ENCODE measurements around the gene RSPRY1. TPM values are rescaled to one million over a fixed set of nuclear protein-coding genes. Genes with fewer than 3 reads are reported as not detected.
"Not testable (repeated sequence)": the region's sequence is repeated elsewhere in the genome, so short reads cannot be mapped to it uniquely, and the experiment has no call there.

RSPRY1 gene
- total RNA-seq, 2 donors from 2014 or later: 49.1 to 53.0 TPM

DNA sequence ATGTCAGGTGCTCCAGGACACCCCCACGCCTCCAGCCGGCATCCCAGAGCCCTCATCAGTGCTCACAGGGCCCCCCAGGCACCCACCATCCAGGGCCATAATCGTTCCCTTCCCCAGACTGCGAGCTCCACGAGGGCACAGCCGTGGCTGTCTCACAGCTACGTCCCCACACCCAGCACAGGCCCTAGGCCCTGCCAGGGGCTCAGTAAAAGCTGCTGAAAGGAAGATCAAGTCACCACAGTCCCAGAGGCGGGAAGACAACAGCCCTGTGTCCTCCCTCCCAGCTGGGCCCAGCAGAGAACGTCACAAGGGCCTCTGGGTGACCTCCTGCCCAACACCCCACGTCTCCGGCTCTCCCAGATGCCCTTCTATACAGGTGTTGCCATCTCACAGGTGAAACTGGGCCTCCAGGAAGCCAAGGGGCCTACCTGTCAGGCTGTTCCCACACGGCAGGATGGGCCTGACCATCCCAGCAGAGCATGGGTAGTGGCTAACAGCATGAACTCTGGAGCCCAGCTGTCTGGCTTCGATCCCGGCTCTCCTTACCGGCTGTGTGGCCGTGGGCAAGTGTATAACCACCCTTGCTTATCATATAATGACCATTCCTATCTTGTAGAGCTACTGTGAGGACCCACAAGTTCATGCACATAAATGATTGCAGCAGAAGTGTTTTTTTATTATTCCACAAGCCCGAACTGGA is 76.9 kb downstream of the RSPRY1 start:
- ATAC-seq (no peak), DNase-seq (no peak)
- intact Hi-C loops (cut with DNase I, micrococcal nuclease): no loop called here

DNA sequence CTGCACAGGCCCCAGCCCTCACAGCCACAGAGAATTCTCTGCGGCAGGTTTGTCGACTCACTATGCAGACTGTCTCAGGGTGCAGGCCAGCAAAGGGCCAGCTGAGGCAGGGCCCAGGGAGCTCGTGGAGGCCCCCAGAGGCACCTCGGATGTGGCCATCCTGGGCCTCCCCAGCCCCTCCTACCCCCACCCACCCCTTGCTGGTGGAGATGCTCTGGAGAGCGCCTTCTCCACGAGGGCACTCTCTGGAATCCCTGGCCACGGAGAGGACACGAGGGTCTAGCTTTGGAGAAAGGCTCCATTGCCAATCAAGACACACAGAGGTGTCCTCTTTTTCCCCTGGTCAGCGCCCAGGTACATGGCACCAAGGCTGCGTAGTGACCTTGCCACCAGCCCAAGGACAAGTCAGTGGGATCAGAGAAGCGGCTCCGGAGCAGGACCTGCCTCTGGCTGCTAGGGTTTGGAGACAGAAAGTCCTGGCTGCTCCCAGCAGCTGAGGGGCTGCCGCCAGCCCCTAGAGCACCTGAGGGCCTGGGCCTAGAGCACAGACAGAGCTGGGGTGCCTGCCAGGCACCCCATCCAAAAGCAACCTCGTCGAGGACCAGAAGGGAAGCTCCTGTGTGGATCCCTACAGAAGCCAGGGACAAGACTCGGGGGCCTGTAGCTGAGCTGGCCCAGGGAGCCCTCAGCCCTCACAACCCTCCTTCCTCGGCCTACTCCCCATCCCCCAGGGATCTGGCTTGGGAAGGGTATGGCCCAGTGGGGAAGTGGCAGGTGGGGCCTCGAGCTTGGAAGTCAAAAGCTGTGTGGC is 77.6 kb downstream of the RSPRY1 start:
- DNase-seq: no peak
- intact Hi-C loops (cut with DNase I, micrococcal nuclease): no loop called here

DNA sequence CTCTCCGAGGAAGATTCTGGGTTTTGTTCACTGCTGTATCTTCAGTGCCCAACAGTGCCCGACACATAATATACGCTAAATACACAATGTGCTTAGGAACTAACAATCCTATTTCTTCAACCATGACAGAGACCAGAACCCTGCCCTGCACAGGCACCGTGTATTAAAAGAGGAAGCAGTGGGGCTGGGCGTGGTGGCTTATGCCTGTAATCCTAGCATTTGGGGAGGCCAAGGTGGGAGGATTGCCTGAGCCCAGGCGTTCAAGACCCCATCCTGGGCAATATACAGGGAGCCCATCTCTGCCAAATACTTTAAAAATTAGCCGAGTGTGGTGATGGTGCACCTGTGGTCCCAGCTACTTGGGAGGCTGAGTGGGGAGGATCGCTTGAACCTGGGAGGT is 78.3 kb downstream of the RSPRY1 start:
- intact Hi-C loops (cut with DNase I, micrococcal nuclease): no loop called here
- no peak for ATAC-seq
- DNase-seq: no peak

More for the DNA sequence above, 77.6 kb downstream of the RSPRY1 start:
- ATAC-seq: no peak

DNA sequence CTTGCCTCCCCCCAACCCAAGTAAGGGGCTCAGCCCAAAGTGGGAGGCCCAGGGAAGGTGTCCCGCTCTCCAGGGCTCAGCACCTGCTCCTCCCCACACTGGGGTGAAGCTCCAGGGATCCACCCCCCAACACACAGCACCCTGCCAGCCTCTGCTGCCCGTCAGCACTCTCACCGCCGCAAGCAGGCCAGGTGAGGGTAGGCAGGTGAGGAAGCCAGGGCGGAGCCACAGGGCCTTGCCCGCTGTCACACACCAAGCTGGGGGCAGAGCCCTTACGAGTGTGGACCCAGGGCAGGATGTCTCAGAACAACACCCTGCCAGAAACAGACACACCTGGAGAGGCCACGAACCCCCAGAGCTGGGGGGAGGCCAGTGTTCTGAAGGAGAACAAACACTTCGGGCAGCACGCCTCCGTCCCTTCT is 78.8 kb downstream of the RSPRY1 start:
- intact Hi-C loops (cut with DNase I, micrococcal nuclease): no loop called here
- ATAC-seq (peak; percentile 68), DNase-seq (peak; percentile 72 to 89)

DNA sequence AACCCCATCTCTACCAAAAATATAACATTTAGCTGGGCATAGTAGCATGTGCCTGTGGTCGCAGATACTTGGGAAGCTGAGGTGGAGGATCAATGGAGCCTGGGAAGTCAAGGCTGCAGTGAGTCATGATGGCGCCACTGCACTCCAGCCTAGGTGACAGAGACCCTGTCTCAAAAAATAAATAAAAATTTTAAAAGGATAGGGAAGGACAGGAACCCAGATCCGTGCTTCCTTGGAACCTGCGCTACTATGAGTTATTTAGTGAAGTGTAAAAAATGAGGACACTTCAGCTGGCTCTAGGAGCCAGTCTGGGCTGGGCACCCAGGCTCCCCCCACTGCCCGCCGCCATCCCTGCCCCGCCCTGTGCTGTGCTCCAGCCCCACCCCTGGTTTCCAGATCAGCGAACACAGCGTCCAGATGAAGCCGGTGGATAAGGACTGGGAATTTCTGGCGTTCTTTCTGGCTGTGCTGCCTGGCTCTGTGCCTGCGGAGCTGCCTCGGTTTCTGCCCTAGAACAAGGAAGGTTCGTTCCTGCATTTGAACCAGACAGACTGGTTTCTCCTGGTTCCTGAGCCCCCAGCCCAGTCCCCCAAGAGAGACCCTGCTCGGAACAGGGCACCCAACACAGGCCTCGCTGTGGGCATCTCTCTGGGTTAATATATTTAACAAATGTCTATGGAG is 79.9 kb downstream of the RSPRY1 start:
- ATAC-seq (peak; percentile 76), DNase-seq (peak; percentile 80 to 89)
- intact Hi-C loops (cut with DNase I, micrococcal nuclease): no loop called here

DNA sequence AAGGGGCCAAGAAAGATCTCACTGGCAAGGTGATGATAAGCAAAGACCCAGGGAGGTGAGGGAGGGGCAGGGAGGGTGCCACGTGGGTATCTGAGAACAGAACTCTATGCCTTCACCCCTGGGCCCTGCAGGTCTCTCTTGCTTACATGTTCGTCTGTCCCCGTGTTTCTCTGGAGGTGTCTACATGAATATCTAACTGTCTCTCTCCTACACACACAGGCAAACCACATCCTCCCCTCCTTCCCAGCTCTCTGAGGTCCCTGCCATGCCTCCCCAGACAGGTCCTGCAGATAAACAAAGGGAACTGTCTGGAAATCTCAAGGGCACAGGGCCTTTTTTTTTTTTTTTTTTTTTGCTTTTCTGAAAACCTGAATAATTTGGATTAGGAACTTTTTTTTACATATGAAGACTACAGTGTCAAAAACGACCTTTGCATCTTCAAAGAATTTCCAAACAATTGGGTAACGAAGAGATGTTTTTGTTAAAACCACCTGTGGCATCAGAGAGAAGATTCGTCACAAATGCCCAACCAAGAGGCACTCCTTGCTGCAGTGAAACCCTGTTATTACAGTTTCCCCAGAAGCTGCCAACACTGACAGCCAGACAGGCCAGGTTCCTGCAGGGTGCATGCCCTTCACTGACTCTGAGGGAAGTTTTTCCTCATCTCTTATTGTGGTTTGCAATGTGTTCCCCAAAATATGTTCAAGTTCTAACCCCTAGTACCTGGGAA is 80.6 kb downstream of the RSPRY1 start:
- no peak for DNase-seq
- no peak for ATAC-seq
- intact Hi-C loops (cut with DNase I, micrococcal nuclease): no loop called here

DNA sequence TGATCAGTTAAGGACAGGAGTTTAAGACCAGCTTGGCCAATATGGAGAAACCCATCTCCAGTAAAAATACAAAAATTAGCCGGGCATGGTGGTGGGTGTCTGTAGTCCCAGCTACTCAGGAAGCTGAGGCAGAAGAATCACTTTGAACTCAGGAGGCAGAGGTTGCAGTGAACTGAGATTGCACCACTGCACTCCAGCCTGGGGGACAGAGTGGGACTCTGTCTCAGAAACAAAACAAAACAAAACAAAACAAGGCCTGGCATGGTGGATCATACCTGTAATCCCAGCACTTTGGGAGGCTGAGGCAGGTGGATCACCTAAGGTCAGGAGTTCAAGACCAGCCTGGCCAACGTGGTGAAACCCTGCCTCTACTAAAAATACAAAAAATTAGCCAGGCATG is 81.2 kb downstream of the RSPRY1 start:
- DNase-seq; ATAC-seq; intact Hi-C loops (cut with DNase I, micrococcal nuclease): not testable (repeated sequence)

DNA sequence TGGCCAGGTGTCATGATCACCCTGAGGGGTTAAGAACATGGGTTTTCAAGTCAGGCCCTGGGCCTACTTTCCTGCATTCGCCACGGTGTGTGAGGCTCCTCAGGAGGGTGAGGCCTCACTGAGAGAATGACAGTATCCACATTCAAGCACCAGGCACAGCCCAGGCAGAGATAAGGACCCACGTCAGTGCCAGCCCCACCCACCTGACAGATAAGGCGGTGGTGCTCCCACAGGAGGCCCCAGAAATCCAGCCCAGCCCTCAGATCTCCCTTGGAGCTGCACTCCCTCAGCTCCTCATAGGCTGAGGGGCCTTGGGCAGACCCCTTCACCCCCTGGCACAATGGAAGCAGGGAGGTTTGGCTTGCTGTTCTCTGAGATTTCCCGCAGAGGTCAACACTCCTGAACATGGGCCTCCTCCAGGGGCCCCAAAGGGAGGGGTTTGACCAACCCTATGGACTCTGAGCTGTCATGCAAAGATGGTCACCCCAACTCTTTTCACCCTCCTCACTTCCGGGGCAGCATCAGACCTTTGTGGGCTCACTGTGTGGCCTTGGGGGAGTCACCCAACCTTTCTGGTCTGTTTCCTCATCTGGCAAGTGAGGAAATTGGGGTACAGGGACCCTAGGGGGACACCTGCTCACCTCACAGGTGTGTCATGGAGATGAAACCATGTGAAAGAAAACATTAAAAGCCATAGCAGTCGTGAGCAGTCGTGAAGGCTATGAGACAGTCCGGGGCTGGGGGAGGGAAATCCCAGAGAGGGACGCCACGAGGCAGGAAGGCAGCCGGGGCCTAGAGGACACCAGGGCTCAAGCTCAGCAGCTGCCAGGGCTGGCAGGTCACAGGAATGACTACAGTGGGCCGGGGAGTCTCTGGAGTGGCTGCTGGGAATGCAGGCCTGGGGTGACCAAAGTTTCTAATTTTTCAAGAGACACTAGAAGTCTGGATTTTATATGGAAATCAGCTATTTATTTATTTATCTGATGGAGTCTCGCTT is 83.0 kb downstream of the RSPRY1 start:
- DNase-seq: peak; percentile 88 to 89
- peak; percentile 79 for ATAC-seq
- intact Hi-C loops (cut with DNase I, micrococcal nuclease): no loop called here

DNA sequence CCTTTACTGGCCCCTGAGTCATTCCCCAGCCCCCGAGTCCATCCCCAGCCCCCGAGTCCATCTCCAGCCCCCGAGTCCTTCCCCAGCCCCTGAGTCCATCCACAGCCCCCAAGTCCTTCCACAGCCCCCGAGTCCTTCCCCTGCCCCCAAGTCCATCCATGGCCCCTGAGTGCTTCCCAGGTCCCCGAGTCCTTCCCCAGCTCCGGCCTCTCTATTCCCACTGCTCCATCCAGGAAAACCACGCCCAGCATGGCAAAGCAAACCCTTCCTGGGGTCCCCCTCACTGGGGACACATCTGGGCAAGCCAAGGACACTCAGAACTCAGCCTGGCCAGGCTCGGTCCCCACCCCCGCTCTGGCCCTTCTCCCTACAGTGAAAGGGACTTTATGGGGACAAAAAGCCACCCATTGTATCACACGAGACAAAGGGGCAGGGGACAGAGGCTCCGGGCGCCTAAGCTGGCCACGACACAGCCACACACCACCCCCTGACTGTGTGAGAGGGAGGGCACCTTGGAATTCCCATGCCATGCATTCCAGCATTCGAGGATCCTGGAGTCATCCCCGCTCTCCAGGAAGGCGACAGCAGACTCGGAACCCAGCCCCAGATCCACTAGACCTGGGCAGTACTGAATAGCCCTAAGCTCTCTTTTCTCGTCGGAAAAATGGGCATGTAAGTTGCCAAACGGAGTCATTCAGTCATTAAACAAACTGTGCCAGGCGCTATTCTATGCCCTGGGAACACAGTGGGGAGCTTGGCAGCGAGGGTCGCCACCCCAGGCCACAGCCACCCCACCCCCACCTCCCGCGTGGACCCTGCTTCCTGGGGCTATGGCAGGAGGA is 84.3 kb downstream of the RSPRY1 start:
- DNase-seq (no peak), ATAC-seq (no peak)
- intact Hi-C loops (cut with DNase I, micrococcal nuclease): no loop called here

DNA sequence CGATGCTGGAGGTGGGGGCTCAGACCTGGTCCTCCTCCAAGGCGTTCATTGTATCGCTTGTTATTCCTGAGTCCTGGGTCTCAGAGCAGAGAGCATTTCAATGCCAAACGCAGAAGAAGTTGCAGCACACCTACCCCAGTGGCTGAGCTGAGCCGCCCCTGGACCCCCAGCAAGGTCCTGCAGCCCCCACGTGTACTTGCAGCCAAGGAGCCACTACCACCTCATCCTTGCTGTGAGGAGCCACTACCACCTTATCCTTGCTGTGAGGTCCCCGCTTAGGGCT is 84.9 kb downstream of the RSPRY1 start:
- DNase-seq: no peak
- ATAC-seq: no peak
- intact Hi-C loops (cut with DNase I, micrococcal nuclease): no loop called here

DNA sequence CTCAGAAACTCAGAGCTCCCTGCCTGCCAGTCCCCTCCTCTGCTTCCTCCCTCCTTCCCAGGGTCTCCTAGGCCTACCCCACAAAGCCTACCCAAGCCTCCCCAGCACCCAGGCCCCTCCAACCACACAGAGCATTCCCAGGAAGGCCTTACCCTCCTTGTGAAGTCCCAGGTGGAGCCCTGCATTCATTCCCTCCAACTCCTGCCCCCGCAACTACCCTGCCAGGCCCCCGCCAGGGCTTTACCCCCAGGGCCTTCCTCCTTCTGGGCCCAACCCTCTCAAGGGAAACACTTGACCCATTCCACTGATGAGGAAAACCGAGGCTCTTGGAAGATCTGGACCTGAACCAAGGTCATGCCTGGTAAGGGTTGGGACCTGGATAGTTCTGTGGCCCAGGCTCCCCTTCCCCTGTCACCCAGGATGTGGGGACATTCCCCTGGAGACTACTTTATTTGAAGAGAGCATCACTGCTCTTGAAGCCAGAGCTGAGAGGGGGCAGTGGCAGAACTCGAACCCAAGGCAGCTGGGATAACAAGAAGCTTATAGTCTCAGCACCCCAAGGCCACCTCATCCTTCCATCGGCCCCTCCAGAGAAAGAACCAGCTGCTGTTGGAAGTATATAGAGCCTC is 85.9 kb downstream of the RSPRY1 start:
- no peak for ATAC-seq
- no peak for DNase-seq
- intact Hi-C loops (cut with DNase I, micrococcal nuclease): no loop called here

DNA sequence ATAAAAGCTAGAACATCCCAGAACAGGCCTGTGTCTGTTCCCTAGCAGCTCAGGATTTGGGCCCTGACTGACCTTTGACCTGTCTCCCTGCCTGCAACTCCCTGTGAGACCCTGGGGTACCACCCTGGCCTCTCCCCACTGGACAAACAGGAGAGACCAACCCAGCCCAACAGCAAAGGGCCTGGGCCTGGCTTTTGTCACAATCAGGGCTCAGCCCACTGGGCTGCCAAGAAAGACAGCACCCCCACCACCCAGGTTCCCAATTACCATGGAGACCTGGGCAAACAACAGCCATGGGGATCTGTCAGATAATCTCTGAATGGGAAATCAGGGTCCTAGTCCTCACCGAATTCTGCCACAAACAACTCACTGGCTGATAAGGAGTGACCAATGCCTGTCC is 87.2 kb downstream of the RSPRY1 start:
- peak in 1 of 2 donors; percentile 22 for DNase-seq
- no peak for ATAC-seq
- intact Hi-C loops (cut with DNase I, micrococcal nuclease): no loop called here

DNA sequence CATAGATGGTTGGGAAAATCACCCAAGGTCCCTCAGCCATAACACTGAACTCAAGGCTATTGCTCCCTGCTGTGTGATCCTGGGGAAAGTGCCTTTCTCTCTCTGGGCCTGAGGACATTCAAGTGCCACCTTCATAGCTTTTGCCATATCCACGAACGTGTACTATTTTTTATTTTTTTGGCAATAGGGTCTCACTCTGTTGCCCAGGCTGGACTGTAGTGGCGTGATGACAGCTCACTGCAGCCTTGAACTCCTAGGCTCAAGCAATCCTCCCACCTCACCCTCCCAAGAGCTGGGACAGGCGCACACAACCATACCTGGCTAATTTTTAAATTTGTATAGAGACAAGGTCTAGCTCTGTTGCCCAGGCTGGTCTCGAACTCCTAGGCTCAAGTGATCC is 87.7 kb downstream of the RSPRY1 start:
- intact Hi-C loops (cut with DNase I, micrococcal nuclease): no loop called here
- DNase-seq: peak in 1 of 2 donors; percentile 5
- ATAC-seq: no peak

DNA sequence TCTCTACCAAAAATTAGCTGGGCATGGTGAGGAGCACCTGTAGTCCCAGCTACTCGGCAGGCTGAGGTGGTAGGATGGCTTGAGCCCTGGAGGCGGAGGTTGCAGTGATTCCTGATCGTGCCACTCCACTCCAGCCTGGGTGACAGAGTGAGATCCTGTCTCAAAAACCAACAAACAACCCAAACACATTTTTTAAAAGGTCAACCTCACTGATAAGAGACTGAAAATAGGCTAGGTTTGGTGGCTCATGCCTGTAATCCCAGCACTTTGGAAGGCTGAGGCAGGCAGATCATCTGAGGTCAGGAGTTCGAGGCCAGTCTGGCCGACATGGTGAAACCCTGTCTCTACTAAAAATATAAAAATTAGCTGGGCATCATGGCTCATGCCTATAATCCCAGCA is 89.8 kb downstream of the RSPRY1 start:
- DNase-seq; ATAC-seq; intact Hi-C loops (cut with DNase I, micrococcal nuclease): not testable (repeated sequence)

DNA sequence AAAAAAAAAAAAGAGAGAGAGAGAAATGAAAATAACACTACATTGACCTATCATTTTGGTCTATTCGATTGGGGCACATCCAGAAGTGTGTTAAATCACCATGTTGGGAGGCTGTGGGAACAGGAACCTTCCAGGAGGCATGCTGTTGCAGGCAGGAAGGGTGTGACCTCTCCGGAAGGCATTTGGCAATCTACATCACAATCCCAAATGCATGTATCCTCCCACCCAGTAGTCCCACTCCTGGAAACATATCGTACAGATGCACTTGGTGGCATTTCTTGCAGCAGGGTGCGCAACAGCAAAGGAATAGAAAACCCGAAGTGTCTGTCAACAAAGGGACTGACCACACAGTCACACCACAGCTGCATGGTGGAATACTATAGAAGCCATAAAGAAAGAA is 90.5 kb downstream of the RSPRY1 start:
- intact Hi-C loops (cut with DNase I, micrococcal nuclease): no loop called here
- DNase-seq: peak in 1 of 2 donors; percentile 31
- peak; percentile 33 for ATAC-seq

DNA sequence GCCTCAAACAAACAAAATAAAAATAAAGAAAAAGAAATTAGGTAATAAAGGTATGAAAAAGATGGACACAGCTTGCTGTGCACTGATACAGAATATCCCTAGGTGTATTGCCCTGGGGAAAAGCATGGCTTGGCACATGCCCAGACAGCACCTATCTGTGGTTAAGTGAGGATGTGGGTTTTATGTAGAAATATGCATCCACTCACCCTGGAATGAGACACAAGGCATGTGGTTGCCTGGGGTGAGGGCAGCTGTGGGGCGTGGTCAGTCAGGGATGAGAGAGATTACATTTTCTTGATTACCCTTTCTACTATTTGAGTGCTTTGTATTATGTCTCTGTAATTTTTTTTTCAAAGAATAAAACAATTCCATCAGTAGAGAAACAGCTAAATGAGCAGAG is 91.5 kb downstream of the RSPRY1 start:
- intact Hi-C loops (cut with DNase I, micrococcal nuclease): no loop called here
- ATAC-seq: peak; percentile 35
- DNase-seq: peak; percentile 28 to 45

DNA sequence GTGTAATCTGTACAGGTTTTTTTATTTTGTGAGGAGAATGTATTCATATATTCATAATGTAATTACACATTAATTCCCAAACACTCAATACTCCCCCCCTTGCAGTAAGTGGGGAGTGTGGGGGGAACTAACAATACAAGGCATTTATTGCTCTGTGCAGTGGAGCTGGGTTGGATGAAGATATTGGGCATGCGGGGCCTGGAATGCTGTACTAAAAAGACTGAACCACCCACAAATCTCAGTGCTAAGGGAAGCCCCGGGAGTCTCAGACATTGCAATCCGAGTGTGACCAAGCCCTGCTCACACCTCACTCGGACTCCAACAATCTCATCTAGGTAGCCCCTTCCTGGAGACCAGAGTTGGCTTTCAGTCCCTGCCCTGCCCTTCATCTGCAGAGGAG is 92.4 kb downstream of the RSPRY1 start:
- no peak for DNase-seq

More for the DNA sequence above, 92.4 kb downstream of the RSPRY1 start:
- intact Hi-C loops (cut with DNase I, micrococcal nuclease): no loop called here
- ATAC-seq: no peak
